K562 (cell line): Measurements from ENCODE around the gene FBXW8. TPM values are rescaled to one million over a fixed set of nuclear protein-coding genes. Genes with fewer than 3 reads are reported as not detected.
A peak's percentile ranks its signal among the peaks of the same experiment; 100 is the strongest.

Experiments
- AFF4 ChIP-seq: sonication (generic); formaldehyde crosslinking; IDR thresholded peaks from 2 replicates; pipeline ENCODE4 v1.8.0; 2023; ENCODE audit warnings: mild to moderate bottlenecking, missing genetic modification reagents
- ATF3 ChIP-seq, 2 experiments: fragments of 450-650 bp in 1 of 2; sonication (generic) in 1 of 2; formaldehyde crosslinking in 1 of 2; IDR thresholded peaks in 1 of 2; conservative IDR thresholded peaks in 1 of 2; 2 replicates each; pipeline versions ENCODE4 v1.6.1 to v1.8.1; 2016 to 2023; ENCODE audit warnings: mild to moderate bottlenecking in 2 of 2, moderate library complexity in 2 of 2, inconsistent platforms in 1 of 2, missing genetic modification reagents in 1 of 2
- BRF1 ChIP-seq: IDR thresholded peaks from 3 replicates; pipeline ENCODE4 v1.6.1; 2011; ENCODE audit warnings: borderline replicate concordance, mild to moderate bottlenecking; ENCODE audit not compliant: insufficient read length; ENCODE audit errors: extremely low read depth
- CBX5 ChIP-seq: IDR thresholded peaks from 2 replicates; pipeline ENCODE4 v1.6.1; 2014; ENCODE audit warnings: low read depth, borderline replicate concordance
- CCAR2 ChIP-seq: fragments of 200-400 bp; formaldehyde crosslinking; IDR thresholded peaks from 2 replicates; pipeline ENCODE4 v1.6.1; 2017; ENCODE audit warnings: mild to moderate bottlenecking, low read depth, low read length
- CEBPB ChIP-seq: fragments of 450-650 bp; IDR thresholded peaks from 2 replicates; pipeline ENCODE4 v1.6.1; 2016; ENCODE audit warnings: missing genetic modification characterization, missing compliant biosample characterization
- HBP1 ChIP-seq: fragments of 450-650 bp; formaldehyde crosslinking; IDR thresholded peaks from 2 replicates; pipeline ENCODE4 v1.4.0; 2022; ENCODE audit warnings: missing genetic modification characterization
- HDAC2 ChIP-seq: fragments of 450-650 bp; IDR thresholded peaks from 2 replicates; pipeline ENCODE4 v1.6.1; 2016; ENCODE audit warnings: mild to moderate bottlenecking
- HIVEP1 ChIP-seq: fragments of 250-450 bp; sonication (Bioruptor Pico); IDR thresholded peaks from 2 replicates; pipeline ENCODE4 v1.4.0; 2020; ENCODE audit warnings: mild to moderate bottlenecking
- JUND ChIP-seq, 2 experiments: IDR thresholded peaks; 2 replicates in 1 of 2; 3 replicates in 1 of 2; pipeline ENCODE4 v1.6.1; 2011; ENCODE audit warnings: borderline replicate concordance in 2 of 2, low read depth in 2 of 2, low read length in 2 of 2, improper control_type of control experiment in 1 of 2, missing biosample characterization in 1 of 2, missing genetic modification characterization in 1 of 2, missing genetic modification reagents in 1 of 2
- KAT2B ChIP-seq: IDR thresholded peaks from one replicate; pipeline ENCODE4 v1.6.1; 2012; ENCODE audit warnings: low read depth, mild to moderate bottlenecking, control low read depth, inconsistent platforms, low read length, moderate library complexity
- KLF13 ChIP-seq: fragments of 450-650 bp; IDR thresholded peaks from 2 replicates; pipeline ENCODE4 v1.6.1; 2016; ENCODE audit warnings: missing genetic modification characterization, low read depth, mild to moderate bottlenecking, missing compliant biosample characterization, moderate library complexity, borderline replicate concordance
- NR2C1 ChIP-seq, 2 experiments: fragments of 450-650 bp; IDR thresholded peaks; 2 replicates each; pipeline ENCODE4 v1.6.1; 2017; ENCODE audit warnings: mild to moderate bottlenecking in 2 of 2, antibody characterized with exemption in 1 of 2, inconsistent platforms in 1 of 2, missing compliant biosample characterization in 1 of 2, missing genetic modification characterization in 1 of 2
- POLR2B ChIP-seq: fragments of 450-650 bp; IDR thresholded peaks from 2 replicates; pipeline ENCODE4 v1.6.1; 2018; ENCODE audit warnings: low read depth; ENCODE audit not compliant: partially characterized antibody
- RFX1 ChIP-seq: fragments of 450-650 bp; IDR thresholded peaks from 2 replicates; pipeline ENCODE4 v1.6.1; 2016; ENCODE audit warnings: mild to moderate bottlenecking, moderate library complexity
- SREBF1 ChIP-seq: fragments of 150-350 bp; IDR thresholded peaks from 2 replicates; pipeline ENCODE4 v1.6.1; 2014; ENCODE audit warnings: antibody characterized with exemption, low read depth, low read length, borderline replicate concordance
- SREBF2 ChIP-seq: sonication (generic); formaldehyde crosslinking; IDR thresholded peaks from 2 replicates; pipeline ENCODE4 v1.4.0; 2020; ENCODE audit warnings: mild to moderate bottlenecking, missing genetic modification reagents
- TARDBP ChIP-seq: fragments of 450-650 bp; IDR thresholded peaks from 2 replicates; pipeline ENCODE4 v1.6.1; 2016
- YBX1 ChIP-seq: fragments of 450-650 bp; IDR thresholded peaks from 2 replicates; pipeline ENCODE4 v1.7.1; 2016; ENCODE audit warnings: mild to moderate bottlenecking
- ZFP36 ChIP-seq: fragments of 150-350 bp; IDR thresholded peaks from 2 replicates; pipeline ENCODE4 v1.6.1; 2018; ENCODE audit warnings: low read length, low read depth; ENCODE audit not compliant: partially characterized antibody
- ZNF133 ChIP-seq: fragments of 250-450 bp; sonication (Bioruptor Pico); IDR thresholded peaks from 2 replicates; pipeline ENCODE4 v1.4.0; 2020; ENCODE audit warnings: mild to moderate bottlenecking
- ZNF384 ChIP-seq: IDR thresholded peaks from 2 replicates; pipeline ENCODE4 v1.6.1; 2012; ENCODE audit warnings: low read depth, low read length, improper control_type of control experiment
- ZNF696 ChIP-seq: fragments of 250-450 bp; sonication (Bioruptor Pico); conservative IDR thresholded peaks from 2 replicates; pipeline ENCODE4 v1.4.0; 2020; ENCODE audit warnings: mild to moderate bottlenecking, moderate library complexity
- polyA plus RNA-seq, 8 experiments: library from polyadenylated mRNA; depleted of rRNA in 4 of 8; stranded (reverse) in 5 of 8; unstranded in 3 of 8; fragments of >200 nt; fragmentation: Nextera tagmentation in 2 of 8; fragmentation: Illumina TruSeq in 1 of 8; extraction: Ambion mirVana in 2 of 8; extraction: Trizol in 1 of 8; gene quantifications; 2 replicates each; pipeline versions ENCODE4 v1.2.1 to v1.2.3, GENCODE V29; 2011 to 2014; ENCODE audit warnings: inconsistent platforms in 1 of 8, missing spikeins in 1 of 8
- total RNA-seq, 7 experiments: library from RNA; depleted of rRNA in 6 of 7; stranded (reverse); fragments of >200 nt in 6 of 7; fragmentation: Illumina TruSeq in 2 of 7; extraction: Trizol in 2 of 7; gene quantifications; 2 replicates each; pipeline versions ENCODE4 v1.2.1 to v1.2.3, GENCODE V29; 2011 to 2021; ENCODE audit warnings: low replicate concordance in 1 of 7

FBXW8 gene
- total and polyA plus RNA-seq, 9 of the 15 experiments (the other 6 are each of a cell fraction or from before 2014, with no cell fraction given) = 0.58 to 8.3 (median 4.4) TPM

GRCh38 chr12:116955382-116956021 lies 44.8 kb downstream of the FBXW8 start (continued):
- TF ChIP-seq AFF4 (no peak), KLF13 (tag) (no peak), ZFP36 (no peak), SREBF1 (no peak), ZNF696 (CRISPR knock-in tag) (no peak), HDAC2 (no peak), NR2C1 (IDR thresholded peaks at IDR 0.05) (no peak), NR2C1 (tag; IDR thresholded peaks at IDR 0.05) (peak; percentile 35; the same call in 1 of the 2 replicates), KAT2B (no peak), HBP1 (CRISPR knock-in tag) (no peak), CEBPB (tag) (peak; percentile 96), TARDBP (no peak), SREBF2 (CRISPR knock-in tag) (no peak), JUND (IDR thresholded peaks at IDR 0.05; ENCODE audit: borderline replicate concordance, low read depth, low read length) (peak; percentile 85), JUND (tag; IDR thresholded peaks at IDR 0.05; ENCODE audit: borderline replicate concordance, low read depth, low read length) (peak; percentile 84; the same call in 1 of the 3 replicates), ATF3 (IDR thresholded peaks at IDR 0.05) (peak; percentile 91), ATF3 (CRISPR knock-in tag; conservative IDR thresholded peaks at IDR 0.05) (no peak), BRF1 (no peak), POLR2B (no peak), RFX1 (no peak), HIVEP1 (CRISPR knock-in tag) (no peak), ZNF384 (no peak), YBX1 (no peak), CCAR2 (no peak), CBX5 (no peak), ZNF133 (CRISPR knock-in tag) (no peak)
